ENCODE measurements around the gene MARCO.

MARCO gene

DNA sequence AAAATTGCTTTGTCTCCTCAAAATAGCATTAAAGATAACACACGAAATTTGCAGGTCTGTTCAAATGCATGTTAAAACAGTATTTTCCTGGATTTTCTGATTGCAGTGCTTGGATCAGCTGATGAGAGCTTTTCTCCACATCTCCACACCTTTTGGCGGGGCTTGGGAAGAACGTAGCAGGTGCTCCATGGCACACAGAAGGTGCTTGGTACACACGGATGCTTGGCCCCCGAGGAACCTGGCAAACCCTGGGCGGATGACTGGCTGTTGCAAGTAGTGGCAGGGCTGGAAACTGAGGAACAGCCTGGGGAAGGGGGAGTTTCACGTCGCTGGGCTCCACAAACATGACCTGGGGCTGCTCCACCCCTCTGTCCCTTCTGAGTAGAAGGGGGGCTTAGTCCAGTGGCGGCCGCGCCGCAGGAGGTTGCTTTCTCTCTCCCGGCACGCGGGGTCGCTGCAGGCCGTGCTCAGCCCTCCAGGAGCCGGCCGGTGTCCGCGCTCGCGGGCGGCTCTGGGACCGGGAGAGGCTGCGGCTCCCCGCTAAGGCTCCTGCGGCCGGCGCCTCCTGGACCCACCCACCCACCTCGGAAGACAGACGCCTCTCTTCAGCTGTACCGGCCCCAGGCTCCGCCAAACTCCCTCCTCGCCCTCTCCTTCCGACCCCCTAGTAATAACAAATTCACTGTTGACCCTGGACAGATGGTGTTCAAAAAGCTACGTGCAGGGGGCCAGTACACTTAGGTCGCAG, 69.3 kb downstream of the MARCO start:
- H3K36me3 ChIP-seq (replicated peaks): no peaks in the 10 kb centered on the region
- in situ Hi-C loops (cut with HindIII; ENCODE audit: low pct_ligation_motif_present, low sequenced_read_pairs): no loop called here
- peak; percentile 58 for TF ChIP-seq CTCF (IDR thresholded peaks at IDR 0.05; ENCODE audit: low read depth, low read length, missing control alignments)
- H3K27me3 ChIP-seq (replicated peaks): peaks cover 2% of the 10 kb centered on the region
- H3K4me3 ChIP-seq (ENCODE audit: low read depth, low read length): no peak overlapping the region
- H3K27ac ChIP-seq: no peak overlapping the region
- peak; percentile 12 for DNase-seq

GRCh38 chr2:119011910-119012209, 69.9 kb downstream of the MARCO start:
- H3K27me3 ChIP-seq (replicated peaks): peaks cover 2% of the 10 kb centered on the region
- TF ChIP-seq CTCF (IDR thresholded peaks at IDR 0.05; ENCODE audit: low read depth, low read length, missing control alignments): no peak
- no peaks in the 10 kb centered on the region for H3K36me3 ChIP-seq (replicated peaks)
- H3K27ac ChIP-seq: no peak overlapping the region
- H3K4me3 ChIP-seq (ENCODE audit: low read depth, low read length): no peak overlapping the region
- DNase-seq: no peak
- in situ Hi-C loops (cut with HindIII; ENCODE audit: low pct_ligation_motif_present, low sequenced_read_pairs): no loop called here

GRCh38 chr2:119012345-119013301, 70.6 kb downstream of the MARCO start:
- Histone ChIP-seq H3K36me3 (replicated peaks) (no peaks in the 10 kb centered on the region), H3K4me3 (ENCODE audit: low read depth, low read length) (no peak overlapping the region), H3K27ac (no peak overlapping the region), H3K27me3 (replicated peaks) (peaks cover 2% of the 10 kb centered on the region)
- in situ Hi-C loops (cut with HindIII; ENCODE audit: low pct_ligation_motif_present, low sequenced_read_pairs): no loop called here
- no peak for DNase-seq
- TF ChIP-seq CTCF (IDR thresholded peaks at IDR 0.05; ENCODE audit: low read depth, low read length, missing control alignments): no peak

DNA sequence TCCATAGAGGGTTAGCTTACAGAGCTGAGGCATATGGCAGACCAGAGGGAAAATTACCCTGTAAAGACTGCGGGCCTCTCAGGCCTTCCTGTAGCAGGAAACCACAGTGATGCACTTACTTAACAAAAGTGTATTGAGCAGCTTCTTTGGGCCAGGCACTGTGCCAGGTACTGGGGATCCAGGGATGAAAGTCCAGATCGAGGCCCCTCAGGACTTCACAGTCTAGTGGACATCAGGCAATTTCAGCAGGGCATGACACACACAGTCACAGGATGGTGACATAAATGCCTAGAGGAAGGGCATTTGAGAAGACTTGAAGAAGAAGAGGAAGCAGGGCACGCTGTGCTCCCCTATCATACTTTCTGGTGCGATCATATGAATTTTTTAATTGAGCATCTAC, 71.7 kb downstream of the MARCO start:
- Histone ChIP-seq H3K27ac (no peak overlapping the region), H3K36me3 (replicated peaks) (no peaks in the 10 kb centered on the region), H3K4me3 (ENCODE audit: low read depth, low read length) (no peak overlapping the region), H3K27me3 (replicated peaks) (peaks cover 2% of the 10 kb centered on the region)
- in situ Hi-C loops (cut with HindIII; ENCODE audit: low pct_ligation_motif_present, low sequenced_read_pairs): no loop called here
- DNase-seq: no peak
- no peak for TF ChIP-seq CTCF (IDR thresholded peaks at IDR 0.05; ENCODE audit: low read depth, low read length, missing control alignments)

- H3K4me3 ChIP-seq (ENCODE audit: low read depth, low read length): no peak overlapping the region
- in situ Hi-C loops (cut with HindIII; ENCODE audit: low pct_ligation_motif_present, low sequenced_read_pairs): no loop called here
- H3K36me3 ChIP-seq (replicated peaks): no peaks in the 10 kb centered on the region
- peaks cover 2% of the 10 kb centered on the region for H3K27me3 ChIP-seq (replicated peaks)
- DNase-seq: no peak
- TF ChIP-seq CTCF (IDR thresholded peaks at IDR 0.05; ENCODE audit: low read depth, low read length, missing control alignments): no peak
- H3K27ac ChIP-seq: no peak overlapping the region
Observed at GRCh38 chr2:119015845-119016244, 73.9 kb downstream of the MARCO start.

Data from brain microvascular endothelial cell (primary cell).